HCT116 (cell line): ENCODE measurements around the gene DPH1. TPM values are rescaled to one million over a fixed set of nuclear protein-coding genes. Genes with fewer than 3 reads are reported as not detected.

Experiments
- ATAC-seq: fragments of 200-7000 bp; cut with Tn5 transposase; 2 replicates; pipeline ENCODE4 v1.9.1; 2020; ENCODE audit warnings: mild to moderate bottlenecking, moderate library complexity
- BruUV-seq: library from RNA; stranded (reverse); fragments of 400-500 nt; replicated peaks from 2 replicates; lab custom pipeline; 2021; lab: Mats Ljungman, UMichigan
- CTCF ChIA-PET: fragments of 300-600 bp; sonication (Branson Sonifier 250); formaldehyde crosslinking; loops from one replicate; lab custom pipeline; 2021; ENCODE audit warnings: antibody characterized with exemption; lab: Charles Lee
- POLR2A ChIA-PET: fragments of 300-600, 350-600 bp; sonication (Branson Sonifier 250); formaldehyde crosslinking; loops from one replicate; lab custom pipeline; 2021; ENCODE audit warnings: antibody characterized with exemption; lab: Charles Lee
- RAD21 ChIA-PET, 2 experiments: fragments of 300-600 bp; sonication (Branson Sonifier 250); formaldehyde crosslinking; loops; one replicate each; lab custom pipeline; 2023; ENCODE audit warnings: low total read pairs in 2 of 2; ENCODE audit not compliant: uncharacterized antibody in 2 of 2, unreplicated experiment in 2 of 2, low non-redundant PET in 1 of 2; lab: Charles Lee
- DNase-seq: peaks from one replicate; pipeline ENCODE4 v3.0.0-alpha.2; 2010; ENCODE audit warnings: low read depth, low spot score
- H2AFZ ChIP-seq: fragments of 200-600 bp; shearing (Covaris generic), sonication (generic); 2 replicates; pipeline ENCODE4 v1.6.1; 2017; ENCODE audit warnings: low read depth, mixed run types, mixed read lengths, antibody characterized with exemption, low read length; ENCODE audit not compliant: poor library complexity, severe bottlenecking
- H3K27ac ChIP-seq: 2 replicates; pipeline ENCODE4 v1.5.1; 2012; ENCODE audit warnings: low read depth, low read length
- H3K27me3 ChIP-seq: fragments of 200-600 bp; sonication (generic); 2 replicates; pipeline ENCODE4 v1.6.1; 2016; ENCODE audit warnings: mixed run types, low read length, mixed read lengths; ENCODE audit not compliant: insufficient read depth
- H3K36me3 ChIP-seq, 2 experiments: fragments of 200-500 bp in 1 of 2; fragments of 200-600 bp in 1 of 2; sonication (Bioruptor generic) in 1 of 2; sonication (generic) in 1 of 2; 2 replicates each; pipeline versions ENCODE4 v1.5.1 to v1.6.1; 2014 to 2016; ENCODE audit warnings: low read length in 2 of 2, inconsistent platforms in 1 of 2, mixed read lengths in 1 of 2, mixed run types in 1 of 2; ENCODE audit not compliant: insufficient read depth in 2 of 2, control insufficient read depth in 1 of 2
- H3K4me1 ChIP-seq, 2 experiments: fragments of 200-600 bp in 1 of 2; sonication (generic) in 1 of 2; 2 replicates each; pipeline versions ENCODE4 v1.5.1 to v1.6.1; 2012 to 2017; ENCODE audit warnings: low read length in 2 of 2, inconsistent platforms in 1 of 2, mild to moderate bottlenecking in 1 of 2, mixed read lengths in 1 of 2, mixed run types in 1 of 2, moderate library complexity in 1 of 2; ENCODE audit not compliant: insufficient read depth in 2 of 2, control insufficient read depth in 1 of 2
- H3K4me2 ChIP-seq: fragments of 200-600 bp; sonication (generic); 2 replicates; pipeline ENCODE4 v1.6.1; 2017; ENCODE audit warnings: mixed run types, low read length, mixed read lengths
- H3K4me3 ChIP-seq, 2 experiments: fragments of 200-600 bp in 1 of 2; sonication (generic) in 1 of 2; replicated peaks in 1 of 2; 2 replicates each; pipeline ENCODE4 v1.5.1; 2011 to 2016; ENCODE audit warnings: low read length in 2 of 2, control low read depth in 1 of 2, low read depth in 1 of 2, mild to moderate bottlenecking in 1 of 2, mixed read lengths in 1 of 2, mixed run types in 1 of 2
- H3K79me2 ChIP-seq: fragments of 200-600 bp; sonication (generic); 2 replicates; pipeline ENCODE4 v1.6.1; 2017; ENCODE audit warnings: mild to moderate bottlenecking, mixed run types, low read length, moderate library complexity, mixed read lengths; ENCODE audit not compliant: insufficient read depth
- H3K9ac ChIP-seq: fragments of 200-600 bp; sonication (generic); 2 replicates; pipeline ENCODE4 v1.6.1; 2016; ENCODE audit warnings: low read length, mixed read lengths
- H3K9me2 ChIP-seq: fragments of 200-600 bp; sonication (generic), shearing (Covaris generic); 2 replicates; pipeline ENCODE4 v1.6.1; 2017; ENCODE audit warnings: mixed run types, mild to moderate bottlenecking, moderate library complexity; ENCODE audit not compliant: insufficient read depth
- H3K9me3 ChIP-seq, 2 experiments: fragments of 200-500 bp in 1 of 2; fragments of 200-600 bp in 1 of 2; sonication (Bioruptor generic) in 1 of 2; sonication (generic) in 1 of 2; 2 replicates each; pipeline ENCODE4 v1.6.1; 2014 to 2017; ENCODE audit warnings: low read length in 2 of 2, mixed read lengths in 2 of 2, inconsistent platforms in 1 of 2, low read depth in 1 of 2, mild to moderate bottlenecking in 1 of 2, mixed run types in 1 of 2, moderate library complexity in 1 of 2; ENCODE audit not compliant: control insufficient read depth in 1 of 2, insufficient read depth in 1 of 2
- H4K20me1 ChIP-seq: fragments of 200-600 bp; sonication (generic), shearing (Covaris generic); 2 replicates; pipeline ENCODE4 v1.6.1; 2017; ENCODE audit warnings: mixed run types, mild to moderate bottlenecking, moderate library complexity; ENCODE audit not compliant: insufficient read depth
- FOSL1 ChIP-seq: IDR thresholded peaks from 2 replicates; pipeline ENCODE4 v1.6.1; 2012; ENCODE audit warnings: low read depth
- JUND ChIP-seq: IDR thresholded peaks from 2 replicates; pipeline ENCODE4 v1.6.1; 2012
- SIN3A ChIP-seq: IDR thresholded peaks from 2 replicates; pipeline ENCODE4 v1.6.1; 2012; ENCODE audit warnings: low read depth
- SRF ChIP-seq: IDR thresholded peaks from 2 replicates; pipeline ENCODE4 v1.6.1; 2012; ENCODE audit warnings: low read depth
- ZFX ChIP-seq: fragments of 450-650 bp; IDR thresholded peaks from 2 replicates; pipeline ENCODE4 v1.6.1; 2017
- intact Hi-C: fragments of 100-400 bp; cut with micrococcal nuclease; formaldehyde crosslinking; loops from 2 replicates; pipeline ENCODE4 v1.10.0; 2022
- total RNA-seq: library from RNA; stranded (reverse); gene quantifications from one replicate; pipeline ENCODE4 v1.2.1, GENCODE V29; 2021; ENCODE audit not compliant: unreplicated experiment
- TF ChIP-seq, protein P1 (sequence below): IDR thresholded peaks from 2 replicates; pipeline ENCODE4 v1.6.1; 2012
- TF ChIP-seq, protein P2 (sequence below): IDR thresholded peaks from 2 replicates; pipeline ENCODE4 v1.6.1; 2012; ENCODE audit warnings: low read depth

DPH1 gene
- total RNA-seq, 1 experiment from 2014 or later = 47.2 TPM

DNA sequence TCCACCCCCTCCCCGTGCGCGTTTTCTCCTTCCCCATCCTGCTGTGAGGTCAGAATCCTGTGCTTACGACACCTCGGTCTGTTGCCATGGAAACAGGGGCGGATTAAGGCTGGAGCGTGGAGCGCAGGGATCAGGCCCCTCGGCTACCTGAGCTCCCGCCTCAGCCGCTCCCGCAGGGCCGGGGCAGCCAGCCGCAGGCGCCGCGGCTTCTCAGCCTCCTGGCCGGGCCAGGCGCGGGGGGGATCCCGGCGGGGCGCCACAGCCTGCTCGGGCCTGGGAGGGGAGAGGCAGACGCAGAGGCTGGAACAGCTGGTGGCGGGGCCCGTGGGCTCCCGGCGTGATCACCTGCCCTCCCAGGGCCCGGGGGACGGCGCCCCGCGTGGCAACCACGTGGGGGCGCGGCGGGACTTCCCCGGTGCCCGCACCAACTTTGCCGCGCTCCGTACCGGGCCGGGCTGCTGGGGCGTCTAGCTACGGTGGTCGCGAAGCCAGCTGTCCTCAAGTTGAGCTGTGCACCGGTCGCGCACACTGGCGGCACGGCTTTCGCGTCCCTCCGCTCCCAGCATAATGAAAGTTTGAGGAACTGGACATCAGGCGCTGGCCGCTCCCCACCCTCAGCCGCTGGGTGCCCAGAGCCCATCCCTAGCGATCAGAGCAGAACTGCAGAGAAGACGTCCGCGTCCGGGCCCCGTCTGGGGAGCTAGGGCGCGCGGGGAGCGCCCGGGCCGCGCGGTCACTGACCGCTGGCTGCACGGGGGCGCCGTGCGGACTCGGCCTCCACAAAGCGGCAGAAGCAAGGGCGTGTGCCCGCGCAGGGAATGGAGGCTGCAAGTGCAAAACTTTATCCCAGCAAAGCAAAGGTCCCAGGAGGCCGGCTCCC, 6.0 kb upstream of the DPH1 start:
- H3K27ac ChIP-seq = no peak overlapping the region; the same call in 1 of the 2 replicates
- TF ChIP-seq JUND (no peak), ZFX (peak; percentile 22; the same call in 1 of the 2 replicates)
- TF ChIP-seq, protein P1, sequence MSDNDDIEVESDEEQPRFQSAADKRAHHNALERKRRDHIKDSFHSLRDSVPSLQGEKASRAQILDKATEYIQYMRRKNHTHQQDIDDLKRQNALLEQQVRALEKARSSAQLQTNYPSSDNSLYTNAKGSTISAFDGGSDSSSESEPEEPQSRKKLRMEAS = 0 out of 2 replicates have a peak, but pooled peaks have one; percentile 48
- ChIA-PET CTCF (interaction anchor here (1.3 to 3.9 kb wide), 3 partner anchors 114 to 375 kb away, joined by 4 to 76 read pairs (median 4); partner anchors contain the start of gene RILP), POLR2A (interaction anchor here (0.6 to 1.5 kb wide), 3 partner anchors 13 to 951 kb away, joined by 3 to 5 read pairs (median 4); no protein-coding TSS in a partner anchor), RAD21 (interaction anchor here (1.7 to 2.7 kb wide), 2 partner anchors 115 kb away, joined by 6 to 14 read pairs; no protein-coding TSS in a partner anchor)
- H3K79me2 ChIP-seq = no peaks in the 10 kb centered on the region
- H4K20me1 ChIP-seq = no peaks in the 10 kb centered on the region
- H3K9ac ChIP-seq = peak overlapping the region; percentile 63
- ATAC-seq (peak; percentile 30), DNase-seq (peak; percentile 59)
- peak overlapping the region; percentile 58 to 63 for H3K4me3 ChIP-seq
- H2AFZ ChIP-seq = no peak overlapping the region
- peaks cover 7 to 26% of the 10 kb centered on the region in 2 experiments; a peak in 3 of 4 replicates for H3K4me1 ChIP-seq
- H3K27me3 ChIP-seq = no peaks in the 10 kb centered on the region
- intact Hi-C loops = no loop called here
- H3K4me2 ChIP-seq = peak overlapping the region; percentile 92
- no TSS peak for BruUV-seq
- H3K9me3 ChIP-seq = no peaks in the 10 kb centered on the region
- H3K9me2 ChIP-seq = no peaks in the 10 kb centered on the region
- no peaks in the 10 kb centered on the region for H3K36me3 ChIP-seq

DNA sequence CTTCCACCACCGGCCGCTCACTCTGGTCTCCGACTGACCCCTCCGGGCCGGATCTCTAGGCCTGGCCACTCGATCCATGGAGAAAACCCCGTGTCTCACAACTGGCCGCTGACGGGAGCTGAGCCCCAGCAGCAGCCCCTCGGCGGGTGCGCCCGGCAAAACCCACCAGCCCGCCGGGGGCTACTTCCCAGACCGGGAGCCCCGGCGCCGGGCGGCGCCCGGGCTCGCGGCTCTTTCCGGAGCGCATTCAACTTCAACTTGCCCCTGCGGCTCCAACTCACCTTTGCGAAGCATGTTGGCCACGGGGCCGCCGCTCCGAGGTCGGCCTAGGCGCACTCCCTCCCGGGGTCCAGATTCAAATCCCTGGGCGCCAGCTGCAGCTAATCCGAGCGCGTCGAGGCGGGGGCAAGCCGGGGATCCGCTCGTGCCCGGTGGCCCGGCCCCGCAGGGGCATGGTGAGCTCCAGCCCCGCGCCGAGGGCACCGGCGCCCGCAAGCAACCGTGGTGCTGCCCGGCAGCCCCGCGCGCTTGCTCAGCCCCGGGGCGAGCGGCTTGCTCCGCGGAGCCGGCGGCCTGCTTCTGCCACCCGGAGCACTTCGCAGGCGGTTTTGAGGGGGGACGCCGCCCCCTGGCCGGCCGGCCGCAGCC, 5.3 kb upstream of the DPH1 start:
- H3K4me3 ChIP-seq = peak overlapping the region; percentile 58 to 63
- no peaks in the 10 kb centered on the region for H3K36me3 ChIP-seq
- DNase-seq = no peak
- ChIA-PET CTCF (interaction anchor here (0.5 to 3.9 kb wide), 10 partner anchors 18 to 407 kb away, joined by 3 to 76 read pairs (median 4); partner anchors contain the start of gene RILP), RAD21 (interaction anchor here (0.6 to 2.7 kb wide), 4 partner anchors 108 to 155 kb away, joined by 3 to 14 read pairs (median 4); no protein-coding TSS in a partner anchor)
- ATAC-seq = peak; percentile 12
- H2AFZ ChIP-seq = no peak overlapping the region
- no peaks in the 10 kb centered on the region for H4K20me1 ChIP-seq
- no peak for TF ChIP-seq SRF
- peak; percentile 31; the same call in 1 of the 2 replicates for TF ChIP-seq ZFX
- no peak for TF ChIP-seq SIN3A
- TF ChIP-seq, protein P2, sequence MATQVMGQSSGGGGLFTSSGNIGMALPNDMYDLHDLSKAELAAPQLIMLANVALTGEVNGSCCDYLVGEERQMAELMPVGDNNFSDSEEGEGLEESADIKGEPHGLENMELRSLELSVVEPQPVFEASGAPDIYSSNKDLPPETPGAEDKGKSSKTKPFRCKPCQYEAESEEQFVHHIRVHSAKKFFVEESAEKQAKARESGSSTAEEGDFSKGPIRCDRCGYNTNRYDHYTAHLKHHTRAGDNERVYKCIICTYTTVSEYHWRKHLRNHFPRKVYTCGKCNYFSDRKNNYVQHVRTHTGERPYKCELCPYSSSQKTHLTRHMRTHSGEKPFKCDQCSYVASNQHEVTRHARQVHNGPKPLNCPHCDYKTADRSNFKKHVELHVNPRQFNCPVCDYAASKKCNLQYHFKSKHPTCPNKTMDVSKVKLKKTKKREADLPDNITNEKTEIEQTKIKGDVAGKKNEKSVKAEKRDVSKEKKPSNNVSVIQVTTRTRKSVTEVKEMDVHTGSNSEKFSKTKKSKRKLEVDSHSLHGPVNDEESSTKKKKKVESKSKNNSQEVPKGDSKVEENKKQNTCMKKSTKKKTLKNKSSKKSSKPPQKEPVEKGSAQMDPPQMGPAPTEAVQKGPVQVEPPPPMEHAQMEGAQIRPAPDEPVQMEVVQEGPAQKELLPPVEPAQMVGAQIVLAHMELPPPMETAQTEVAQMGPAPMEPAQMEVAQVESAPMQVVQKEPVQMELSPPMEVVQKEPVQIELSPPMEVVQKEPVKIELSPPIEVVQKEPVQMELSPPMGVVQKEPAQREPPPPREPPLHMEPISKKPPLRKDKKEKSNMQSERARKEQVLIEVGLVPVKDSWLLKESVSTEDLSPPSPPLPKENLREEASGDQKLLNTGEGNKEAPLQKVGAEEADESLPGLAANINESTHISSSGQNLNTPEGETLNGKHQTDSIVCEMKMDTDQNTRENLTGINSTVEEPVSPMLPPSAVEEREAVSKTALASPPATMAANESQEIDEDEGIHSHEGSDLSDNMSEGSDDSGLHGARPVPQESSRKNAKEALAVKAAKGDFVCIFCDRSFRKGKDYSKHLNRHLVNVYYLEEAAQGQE = no peak
- TF ChIP-seq FOSL1 = no peak
- TF ChIP-seq, protein P1 = 0 out of 2 replicates have a peak, but pooled peaks have one; percentile 23
- TF ChIP-seq, all 23 proteins: peak for 2
- no peaks in the 10 kb centered on the region for H3K79me2 ChIP-seq
- peak overlapping the region; percentile 92 for H3K4me2 ChIP-seq
- no peaks in the 10 kb centered on the region for H3K27me3 ChIP-seq
- H3K9ac ChIP-seq = peak overlapping the region; percentile 63
- peaks cover 11 to 29% of the 10 kb centered on the region in 2 experiments; a peak in 3 of 4 replicates for H3K4me1 ChIP-seq
- intact Hi-C loops = loop anchor here (1.0 kb wide), 1 partner anchor 116 kb away; no protein-coding TSS in a partner anchor
- no peaks in the 10 kb centered on the region for H3K9me3 ChIP-seq
- POLR2A ChIA-PET = interaction anchor here (1.5 kb wide), 1 partner anchor 13 kb away, joined by 3 read pairs; no protein-coding TSS in a partner anchor
- peak overlapping the region; percentile 20; the same call in 1 of the 2 replicates for H3K27ac ChIP-seq
- H3K9me2 ChIP-seq = no peaks in the 10 kb centered on the region
- BruUV-seq = no TSS peak
